K562 (cell line): Measurements from ENCODE around the gene TJP2. TPM values are rescaled to one million over a fixed set of nuclear protein-coding genes. Genes with fewer than 3 reads are reported as not detected.

Experiments used
- ADNP ChIP-seq: fragments of 200-800 bp; sonication (Bioruptor generic); IDR thresholded peaks from 2 replicates; pipeline ENCODE4 v1.6.1; 2016; ENCODE audit warnings: missing genetic modification characterization, missing compliant biosample characterization
- ERF ChIP-seq: fragments of 450-650 bp; formaldehyde crosslinking; IDR thresholded peaks from 2 replicates; pipeline ENCODE4 v1.4.0; 2020; ENCODE audit warnings: mild to moderate bottlenecking, mixed read lengths
- MCM2 ChIP-seq: fragments of 450-650 bp; IDR thresholded peaks from 2 replicates; pipeline ENCODE4 v1.6.1; 2017; ENCODE audit warnings: low read depth, mild to moderate bottlenecking
- MLLT1 ChIP-seq, 2 experiments: fragments of 450-650 bp; IDR thresholded peaks; 2 replicates each; pipeline ENCODE4 v1.6.1; 2016
- PML ChIP-seq: IDR thresholded peaks from 2 replicates; pipeline ENCODE4 v1.6.1; 2012; ENCODE audit warnings: low read length, inconsistent platforms
- ZMIZ1 ChIP-seq, 2 experiments: fragments of 150-350 bp in 1 of 2; IDR thresholded peaks; 2 replicates each; pipeline ENCODE4 v1.6.1; 2012 to 2016; ENCODE audit warnings: low read depth in 2 of 2, low read length in 2 of 2, mild to moderate bottlenecking in 1 of 2, moderate library complexity in 1 of 2
- ZNF766 ChIP-seq: fragments of 200-800 bp; sonication (Bioruptor generic); conservative IDR thresholded peaks from 2 replicates; pipeline ENCODE4 v1.6.1; 2016; ENCODE audit warnings: missing genetic modification characterization, missing compliant biosample characterization
- polyA plus RNA-seq, 8 experiments: library from polyadenylated mRNA; depleted of rRNA in 4 of 8; stranded (reverse) in 5 of 8; unstranded in 3 of 8; fragments of >200 nt; fragmentation: Nextera tagmentation in 2 of 8; fragmentation: Illumina TruSeq in 1 of 8; extraction: Ambion mirVana in 2 of 8; extraction: Trizol in 1 of 8; gene quantifications; 2 replicates each; pipeline versions ENCODE4 v1.2.1 to v1.2.3, GENCODE V29; 2011 to 2014; ENCODE audit warnings: inconsistent platforms in 1 of 8, missing spikeins in 1 of 8
- total RNA-seq, 7 experiments: library from RNA; depleted of rRNA in 6 of 7; stranded (reverse); fragments of >200 nt in 6 of 7; fragmentation: Illumina TruSeq in 2 of 7; extraction: Trizol in 2 of 7; gene quantifications; 2 replicates each; pipeline versions ENCODE4 v1.2.1 to v1.2.3, GENCODE V29; 2011 to 2021; ENCODE audit warnings: low replicate concordance in 1 of 7
- TF ChIP-seq, protein P1 (sequence below): fragments of 150-350 bp; conservative IDR thresholded peaks from 2 replicates; pipeline ENCODE4 v1.6.1; 2014; ENCODE audit warnings: low read length
- TF ChIP-seq, protein P2 (sequence below): sonication (generic); formaldehyde crosslinking; IDR thresholded peaks from 2 replicates; pipeline ENCODE4 v1.8.0; 2023; ENCODE audit warnings: missing genetic modification reagents, mild to moderate bottlenecking, borderline replicate concordance
- TF ChIP-seq, protein P3 (sequence below): fragments of 450-650 bp; IDR thresholded peaks from one replicate; pipeline ENCODE4 v1.6.1; 2018; ENCODE audit warnings: mild to moderate bottlenecking, moderate library complexity; ENCODE audit not compliant: partially characterized antibody

The TJP2 gene
- total and polyA plus RNA-seq, 9 of the 15 experiments (the other 6 are each of a cell fraction or from before 2014, with no cell fraction given), result 4.0 to 24.1 (median 16.8) TPM

- TF ChIP-seq, protein P1, sequence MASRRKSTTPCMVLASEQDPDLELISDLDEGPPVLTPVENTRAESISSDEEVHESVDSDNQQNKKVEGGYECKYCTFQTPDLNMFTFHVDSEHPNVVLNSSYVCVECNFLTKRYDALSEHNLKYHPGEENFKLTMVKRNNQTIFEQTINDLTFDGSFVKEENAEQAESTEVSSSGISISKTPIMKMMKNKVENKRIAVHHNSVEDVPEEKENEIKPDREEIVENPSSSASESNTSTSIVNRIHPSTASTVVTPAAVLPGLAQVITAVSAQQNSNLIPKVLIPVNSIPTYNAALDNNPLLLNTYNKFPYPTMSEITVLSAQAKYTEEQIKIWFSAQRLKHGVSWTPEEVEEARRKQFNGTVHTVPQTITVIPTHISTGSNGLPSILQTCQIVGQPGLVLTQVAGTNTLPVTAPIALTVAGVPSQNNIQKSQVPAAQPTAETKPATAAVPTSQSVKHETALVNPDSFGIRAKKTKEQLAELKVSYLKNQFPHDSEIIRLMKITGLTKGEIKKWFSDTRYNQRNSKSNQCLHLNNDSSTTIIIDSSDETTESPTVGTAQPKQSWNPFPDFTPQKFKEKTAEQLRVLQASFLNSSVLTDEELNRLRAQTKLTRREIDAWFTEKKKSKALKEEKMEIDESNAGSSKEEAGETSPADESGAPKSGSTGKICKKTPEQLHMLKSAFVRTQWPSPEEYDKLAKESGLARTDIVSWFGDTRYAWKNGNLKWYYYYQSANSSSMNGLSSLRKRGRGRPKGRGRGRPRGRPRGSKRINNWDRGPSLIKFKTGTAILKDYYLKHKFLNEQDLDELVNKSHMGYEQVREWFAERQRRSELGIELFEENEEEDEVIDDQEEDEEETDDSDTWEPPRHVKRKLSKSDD, result no peak
- TF ChIP-seq ADNP (tag), result no peak
- TF ChIP-seq MLLT1 (IDR thresholded peaks at IDR 0.05), result no peak
- TF ChIP-seq ZNF766 (CRISPR knock-in tag), result no peak
- no peak for TF ChIP-seq ZMIZ1 (IDR thresholded peaks at IDR 0.05; ENCODE audit: low read depth in 2 of 2, low read length in 2 of 2)
- TF ChIP-seq ERF, result no peak
- TF ChIP-seq, protein P2, sequence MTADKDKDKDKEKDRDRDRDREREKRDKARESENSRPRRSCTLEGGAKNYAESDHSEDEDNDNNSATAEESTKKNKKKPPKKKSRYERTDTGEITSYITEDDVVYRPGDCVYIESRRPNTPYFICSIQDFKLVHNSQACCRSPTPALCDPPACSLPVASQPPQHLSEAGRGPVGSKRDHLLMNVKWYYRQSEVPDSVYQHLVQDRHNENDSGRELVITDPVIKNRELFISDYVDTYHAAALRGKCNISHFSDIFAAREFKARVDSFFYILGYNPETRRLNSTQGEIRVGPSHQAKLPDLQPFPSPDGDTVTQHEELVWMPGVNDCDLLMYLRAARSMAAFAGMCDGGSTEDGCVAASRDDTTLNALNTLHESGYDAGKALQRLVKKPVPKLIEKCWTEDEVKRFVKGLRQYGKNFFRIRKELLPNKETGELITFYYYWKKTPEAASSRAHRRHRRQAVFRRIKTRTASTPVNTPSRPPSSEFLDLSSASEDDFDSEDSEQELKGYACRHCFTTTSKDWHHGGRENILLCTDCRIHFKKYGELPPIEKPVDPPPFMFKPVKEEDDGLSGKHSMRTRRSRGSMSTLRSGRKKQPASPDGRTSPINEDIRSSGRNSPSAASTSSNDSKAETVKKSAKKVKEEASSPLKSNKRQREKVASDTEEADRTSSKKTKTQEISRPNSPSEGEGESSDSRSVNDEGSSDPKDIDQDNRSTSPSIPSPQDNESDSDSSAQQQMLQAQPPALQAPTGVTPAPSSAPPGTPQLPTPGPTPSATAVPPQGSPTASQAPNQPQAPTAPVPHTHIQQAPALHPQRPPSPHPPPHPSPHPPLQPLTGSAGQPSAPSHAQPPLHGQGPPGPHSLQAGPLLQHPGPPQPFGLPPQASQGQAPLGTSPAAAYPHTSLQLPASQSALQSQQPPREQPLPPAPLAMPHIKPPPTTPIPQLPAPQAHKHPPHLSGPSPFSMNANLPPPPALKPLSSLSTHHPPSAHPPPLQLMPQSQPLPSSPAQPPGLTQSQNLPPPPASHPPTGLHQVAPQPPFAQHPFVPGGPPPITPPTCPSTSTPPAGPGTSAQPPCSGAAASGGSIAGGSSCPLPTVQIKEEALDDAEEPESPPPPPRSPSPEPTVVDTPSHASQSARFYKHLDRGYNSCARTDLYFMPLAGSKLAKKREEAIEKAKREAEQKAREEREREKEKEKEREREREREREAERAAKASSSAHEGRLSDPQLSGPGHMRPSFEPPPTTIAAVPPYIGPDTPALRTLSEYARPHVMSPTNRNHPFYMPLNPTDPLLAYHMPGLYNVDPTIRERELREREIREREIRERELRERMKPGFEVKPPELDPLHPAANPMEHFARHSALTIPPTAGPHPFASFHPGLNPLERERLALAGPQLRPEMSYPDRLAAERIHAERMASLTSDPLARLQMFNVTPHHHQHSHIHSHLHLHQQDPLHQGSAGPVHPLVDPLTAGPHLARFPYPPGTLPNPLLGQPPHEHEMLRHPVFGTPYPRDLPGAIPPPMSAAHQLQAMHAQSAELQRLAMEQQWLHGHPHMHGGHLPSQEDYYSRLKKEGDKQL (CRISPR knock-in tag), result no peak
- no peak for TF ChIP-seq MCM2
- no peak for TF ChIP-seq PML
- TF ChIP-seq, protein P3, sequence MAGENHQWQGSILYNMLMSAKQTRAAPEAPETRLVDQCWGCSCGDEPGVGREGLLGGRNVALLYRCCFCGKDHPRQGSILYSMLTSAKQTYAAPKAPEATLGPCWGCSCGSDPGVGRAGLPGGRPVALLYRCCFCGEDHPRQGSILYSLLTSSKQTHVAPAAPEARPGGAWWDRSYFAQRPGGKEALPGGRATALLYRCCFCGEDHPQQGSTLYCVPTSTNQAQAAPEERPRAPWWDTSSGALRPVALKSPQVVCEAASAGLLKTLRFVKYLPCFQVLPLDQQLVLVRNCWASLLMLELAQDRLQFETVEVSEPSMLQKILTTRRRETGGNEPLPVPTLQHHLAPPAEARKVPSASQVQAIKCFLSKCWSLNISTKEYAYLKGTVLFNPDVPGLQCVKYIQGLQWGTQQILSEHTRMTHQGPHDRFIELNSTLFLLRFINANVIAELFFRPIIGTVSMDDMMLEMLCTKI, result no peak
Measured at GRCh38 chr9:69190863-69191181, 16.7 kb downstream of the TJP2 start (continued).
